ENCODE measurements around the gene SOX12. TPM values are rescaled to one million over a fixed set of nuclear protein-coding genes. Genes with fewer than 3 reads are reported as not detected.

SOX12 gene
- polyA plus RNA-seq, 1 of the 3 experiments (the other 2 are of a cell fraction): 11.3 TPM

DNA sequence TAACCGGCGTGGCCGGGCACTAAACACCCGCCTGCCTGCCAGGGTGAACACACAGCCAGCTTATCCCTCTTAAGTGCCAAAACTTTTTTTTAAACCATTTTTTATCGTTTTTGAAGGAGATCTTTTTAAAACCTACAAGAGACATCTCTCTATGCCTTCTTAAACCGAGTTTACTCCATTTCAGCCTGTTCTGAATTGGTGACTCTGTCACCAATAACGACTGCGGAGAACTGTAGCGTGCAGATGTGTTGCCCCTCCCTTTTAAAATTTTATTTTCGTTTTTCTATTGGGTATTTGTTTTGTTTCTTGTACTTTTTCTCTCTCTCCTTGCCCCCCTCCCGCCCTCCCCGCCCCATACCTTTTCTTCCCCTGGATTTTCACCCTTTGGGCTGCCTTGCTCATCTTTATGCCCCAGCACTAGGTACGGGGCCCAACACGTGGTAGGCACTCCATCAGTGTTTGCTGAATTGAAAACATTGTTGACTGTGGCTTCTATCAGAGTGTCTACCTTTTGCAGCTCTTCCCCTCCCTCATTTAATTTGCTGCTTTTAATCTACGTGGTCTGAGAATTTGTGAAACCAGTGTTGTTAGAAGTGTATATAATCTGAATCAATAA lies 26.5 kb upstream of the SOX12 start:
- 19% methylated on average over 15 of the region's 15 CpGs for WGBS (ENCODE audit: low lambda C conversion rate)
- ChIA-PET CTCF (interaction anchor here (0.6 to 3.3 kb wide), 7 partner anchors 9 to 58 kb away, joined by 3 to 23 read pairs (median 3); partner anchors contain the start of gene SOX12), POLR2A (interaction anchor here (1.3 to 4.8 kb wide), 4 partner anchors 11 to 48 kb away, joined by 6 to 29 read pairs (median 10); partner anchors contain the start of genes NRSN2 and SOX12)
- Histone ChIP-seq H3K36me3 (replicated peaks in 1 of 2; ENCODE audit: control insufficient read depth in 1 of 2, insufficient read depth in 2 of 2, low read length in 1 of 2) (peaks cover 15 to 20% of the 10 kb centered on the region in 2 experiments), H3F3A (replicated peaks; ENCODE audit: insufficient read depth) (peaks cover 18% of the 10 kb centered on the region), H3K9me2 (no peaks in the 10 kb centered on the region), H3K4me2 (peak overlapping the region; percentile 86), H3K79me2 (ENCODE audit: insufficient read depth) (peaks cover 34% of the 10 kb centered on the region), H3K27me3 (ENCODE audit: insufficient read depth) (no peaks in the 10 kb centered on the region), H3K4me3 (ENCODE audit: low read depth in 2 of 2, low read length in 1 of 2) (peak overlapping the region; percentile 87 to 93), H3K9ac (peak overlapping the region; percentile 95), H3K27ac (ENCODE audit: low read depth in 2 of 2, low read length in 1 of 2) (peak overlapping the region; percentile 86 to 95; a peak in 2 of 4 replicates), H4K20me1 (ENCODE audit: insufficient read depth) (peaks cover 16% of the 10 kb centered on the region), H3K4me1 (ENCODE audit: control insufficient read depth in 1 of 2, insufficient read depth in 2 of 2, low read depth in 1 of 2, low read length in 1 of 2) (peaks cover 20 to 24% of the 10 kb centered on the region in 2 experiments), H2AFZ (ENCODE audit: low read depth) (no peak overlapping the region), H3K9me3 (no peaks in the 10 kb centered on the region)
- DNase-seq: no peak
- TF ChIP-seq, protein P1, sequence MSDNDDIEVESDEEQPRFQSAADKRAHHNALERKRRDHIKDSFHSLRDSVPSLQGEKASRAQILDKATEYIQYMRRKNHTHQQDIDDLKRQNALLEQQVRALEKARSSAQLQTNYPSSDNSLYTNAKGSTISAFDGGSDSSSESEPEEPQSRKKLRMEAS (IDR thresholded peaks at IDR 0.05; ENCODE audit: low read depth): 0 out of 2 replicates have a peak, but pooled peaks have one; percentile 20
- no peak for TF ChIP-seq TAF1 (IDR thresholded peaks at IDR 0.05; ENCODE audit: borderline replicate concordance, low read depth, low read length)

DNA sequence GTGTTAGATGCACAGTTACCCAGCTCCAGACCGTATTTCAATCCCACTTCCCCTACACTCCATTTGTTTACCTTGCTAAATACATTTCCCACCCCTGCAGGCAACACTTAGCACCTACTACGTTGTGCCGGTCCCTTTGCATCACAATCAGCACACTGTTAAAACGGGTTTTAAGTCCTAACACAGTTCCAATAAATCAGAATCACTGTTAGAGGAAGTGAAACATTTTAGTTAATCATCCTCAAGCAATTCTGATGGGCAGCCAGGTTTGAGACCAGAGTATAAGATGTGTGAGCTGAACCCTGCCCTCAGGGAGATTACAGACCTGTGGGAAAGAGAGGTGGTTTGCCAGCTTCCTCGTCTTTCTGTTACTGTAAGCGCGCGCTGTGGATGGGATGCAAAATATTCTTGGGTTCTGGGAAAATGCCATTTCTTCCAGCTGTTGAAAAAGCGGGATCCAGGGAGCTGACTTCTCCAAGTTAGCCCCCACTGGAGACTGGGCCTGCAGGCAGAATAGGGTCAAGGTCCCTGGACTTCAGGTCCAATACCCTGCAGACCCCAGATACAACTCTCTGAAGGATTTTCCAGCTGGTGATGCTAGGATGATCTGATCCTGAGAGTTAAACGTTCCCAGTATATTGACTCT lies 24.9 kb upstream of the SOX12 start:
- Histone ChIP-seq H3K79me2 (ENCODE audit: insufficient read depth) (peaks cover 34% of the 10 kb centered on the region), H3K9me2 (no peaks in the 10 kb centered on the region), H3K4me3 (ENCODE audit: low read depth in 2 of 2, low read length in 1 of 2) (peak overlapping the region in 1 of 2 experiments; percentile 87; a peak in 3 of 4 replicates), H3K27ac (ENCODE audit: low read depth in 2 of 2, low read length in 1 of 2) (peak overlapping the region in 1 of 2 experiments; percentile 3; a peak in 1 of 4 replicates), H3K36me3 (replicated peaks in 1 of 2; ENCODE audit: control insufficient read depth in 1 of 2, insufficient read depth in 2 of 2, low read length in 1 of 2) (peaks cover 15 to 20% of the 10 kb centered on the region in 2 experiments), H2AFZ (ENCODE audit: low read depth) (no peak overlapping the region), H3K4me2 (peak overlapping the region; percentile 86), H4K20me1 (ENCODE audit: insufficient read depth) (peaks cover 16% of the 10 kb centered on the region), H3K4me1 (ENCODE audit: control insufficient read depth in 1 of 2, insufficient read depth in 2 of 2, low read depth in 1 of 2, low read length in 1 of 2) (peaks cover 20 to 24% of the 10 kb centered on the region in 2 experiments), H3F3A (replicated peaks; ENCODE audit: insufficient read depth) (peaks cover 18% of the 10 kb centered on the region), H3K27me3 (ENCODE audit: insufficient read depth) (no peaks in the 10 kb centered on the region), H3K9me3 (no peaks in the 10 kb centered on the region), H3K9ac (no peak overlapping the region)
- ChIA-PET POLR2A (interaction anchor here (4.8 kb wide), 1 partner anchor 24 kb away, joined by 29 read pairs; the partner anchor contains the start of gene SOX12), CTCF (interaction anchor here (2.4 to 3.3 kb wide), 2 partner anchors 9 to 31 kb away, joined by 14 to 23 read pairs; no protein-coding TSS in a partner anchor)
- WGBS (ENCODE audit: low lambda C conversion rate): 80% methylated on average over 10 of the region's 10 CpGs
- no peak for DNase-seq
- TF ChIP-seq FOXJ3 (CRISPR knock-in tag; IDR thresholded peaks at IDR 0.05) (no peak), NRF1 (IDR thresholded peaks at IDR 0.05; ENCODE audit: low read depth, low read length) (no peak), EP300 (IDR thresholded peaks at IDR 0.05; ENCODE audit: borderline replicate concordance in 1 of 2, low read depth in 1 of 2, low read length in 1 of 2) (no peak), RCOR1 (IDR thresholded peaks at IDR 0.05; ENCODE audit: low read length) (no peak), GABPA (IDR thresholded peaks at IDR 0.05; ENCODE audit: low read depth) (no peak), TCF12 (IDR thresholded peaks at IDR 0.05) (no peak), MXI1 (IDR thresholded peaks at IDR 0.05; ENCODE audit: low read depth, low read length) (no peak), SIN3A (IDR thresholded peaks at IDR 0.05; ENCODE audit: borderline replicate concordance, low read depth, low read length) (no peak), USF1 (IDR thresholded peaks at IDR 0.05; ENCODE audit: borderline replicate concordance, low read depth) (no peak), FOXM1 (IDR thresholded peaks at IDR 0.05; ENCODE audit: low read depth) (no peak), EZH2phosphoT487 (IDR thresholded peaks at IDR 0.05; ENCODE audit: borderline replicate concordance, low read depth) (no peak), IRF3 (IDR thresholded peaks at IDR 0.05; ENCODE audit: low read depth, low read length) (no peak), GATA2 (CRISPR knock-in tag; IDR thresholded peaks at IDR 0.05) (no peak)
- TF ChIP-seq, protein P1 (IDR thresholded peaks at IDR 0.05; ENCODE audit: low read depth): no peak
- TF ChIP-seq, protein P2, sequence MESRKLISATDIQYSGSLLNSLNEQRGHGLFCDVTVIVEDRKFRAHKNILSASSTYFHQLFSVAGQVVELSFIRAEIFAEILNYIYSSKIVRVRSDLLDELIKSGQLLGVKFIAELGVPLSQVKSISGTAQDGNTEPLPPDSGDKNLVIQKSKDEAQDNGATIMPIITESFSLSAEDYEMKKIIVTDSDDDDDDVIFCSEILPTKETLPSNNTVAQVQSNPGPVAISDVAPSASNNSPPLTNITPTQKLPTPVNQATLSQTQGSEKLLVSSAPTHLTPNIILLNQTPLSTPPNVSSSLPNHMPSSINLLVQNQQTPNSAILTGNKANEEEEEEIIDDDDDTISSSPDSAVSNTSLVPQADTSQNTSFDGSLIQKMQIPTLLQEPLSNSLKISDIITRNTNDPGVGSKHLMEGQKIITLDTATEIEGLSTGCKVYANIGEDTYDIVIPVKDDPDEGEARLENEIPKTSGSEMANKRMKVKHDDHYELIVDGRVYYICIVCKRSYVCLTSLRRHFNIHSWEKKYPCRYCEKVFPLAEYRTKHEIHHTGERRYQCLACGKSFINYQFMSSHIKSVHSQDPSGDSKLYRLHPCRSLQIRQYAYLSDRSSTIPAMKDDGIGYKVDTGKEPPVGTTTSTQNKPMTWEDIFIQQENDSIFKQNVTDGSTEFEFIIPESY (IDR thresholded peaks at IDR 0.05; ENCODE audit: borderline replicate concordance, low read depth): no peak

All from SK-N-SH (cell line).